ENCODE measurements around the gene DR1. TPM values are rescaled to one million over a fixed set of nuclear protein-coding genes. Genes with fewer than 3 reads are reported as not detected.

DR1 gene

GRCh38 chr1:93415296-93415695, 69.6 kb downstream of the DR1 start:
- no peak overlapping the region for H3K18ac ChIP-seq (ENCODE audit: low read depth in 1 of 2, low read length in 2 of 2)
- no peaks in the 10 kb centered on the region for H3K9me3 ChIP-seq (ENCODE audit: control insufficient read depth, low read length)
- no peak overlapping the region for H3K23ac ChIP-seq (ENCODE audit: low read length in 2 of 2)
- peak overlapping the region; percentile 61 for H3K9ac ChIP-seq (ENCODE audit: low read length)
- WGBS = 96% methylated on average over 2 of the region's 3 CpGs
- no peak overlapping the region for H2BK12ac ChIP-seq (ENCODE audit: low read length in 2 of 2)
- H3K4me2 ChIP-seq (ENCODE audit: low read length, poor library complexity, severe bottlenecking) = no peak overlapping the region
- no peak overlapping the region for H4K91ac ChIP-seq (ENCODE audit: low read length)
- no peak overlapping the region for H4K8ac ChIP-seq (ENCODE audit: low read length)
- H3K79me1 ChIP-seq (replicated peaks; ENCODE audit: low read length, poor library complexity, severe bottlenecking) = no peaks in the 10 kb centered on the region
- H3K14ac ChIP-seq (ENCODE audit: low read length in 2 of 2) = no peak overlapping the region
- no peak overlapping the region for H2BK5ac ChIP-seq (ENCODE audit: low read depth, low read length, poor library complexity, severe bottlenecking)
- H3K4me1 ChIP-seq (ENCODE audit: control insufficient read depth, insufficient read depth, low read depth, low read length) = no peaks in the 10 kb centered on the region
- H3K36me3 ChIP-seq (ENCODE audit: control insufficient read depth in 1 of 2, insufficient read depth in 2 of 2, low read depth in 1 of 2, low read length in 2 of 2) = no peaks in the 10 kb centered on the region
- no peak overlapping the region for H2BK15ac ChIP-seq (ENCODE audit: low read depth, poor library complexity, severe bottlenecking)
- no peak overlapping the region for H3K27ac ChIP-seq (ENCODE audit: low read length, poor library complexity, severe bottlenecking)
- no peak overlapping the region for H2AFZ ChIP-seq (ENCODE audit: low read depth, low read length)
- DNase-seq = no peak
- H2AK5ac ChIP-seq (ENCODE audit: low read length, severe bottlenecking) = no peak overlapping the region
- no peaks in the 10 kb centered on the region for H3K27me3 ChIP-seq (ENCODE audit: control insufficient read depth in 1 of 2, insufficient read depth in 1 of 2, low read length in 2 of 2)
- H3K4ac ChIP-seq (ENCODE audit: low read depth in 1 of 2, low read length in 2 of 2) = no peak overlapping the region
- H3K4me3 ChIP-seq (ENCODE audit: insufficient read depth in 1 of 2, low read depth in 1 of 2, low read length in 2 of 2) = no peak overlapping the region
- no peak overlapping the region for H2BK120ac ChIP-seq (ENCODE audit: low read depth, low read length)

- WGBS = 87% methylated on average over 2 of the region's 2 CpGs
- no peak overlapping the region for H3K23ac ChIP-seq (ENCODE audit: low read length in 2 of 2)
Observed at GRCh38 chr1:93416183-93416582, 70.5 kb downstream of the DR1 start.

More at GRCh38 chr1:93416183-93416582, 70.5 kb downstream of the DR1 start:
- Histone ChIP-seq H3K4me3 (ENCODE audit: insufficient read depth in 1 of 2, low read depth in 1 of 2, low read length in 2 of 2) (no peak overlapping the region), H3K9ac (ENCODE audit: low read length) (no peak overlapping the region), H4K8ac (ENCODE audit: low read length) (no peak overlapping the region), H3K14ac (ENCODE audit: low read length in 2 of 2) (no peak overlapping the region), H3K18ac (ENCODE audit: low read depth in 1 of 2, low read length in 2 of 2) (no peak overlapping the region), H3K36me3 (ENCODE audit: control insufficient read depth in 1 of 2, insufficient read depth in 2 of 2, low read depth in 1 of 2, low read length in 2 of 2) (no peaks in the 10 kb centered on the region), H3K4me1 (ENCODE audit: control insufficient read depth, insufficient read depth, low read depth, low read length) (no peaks in the 10 kb centered on the region), H2BK12ac (ENCODE audit: low read length in 2 of 2) (no peak overlapping the region), H3K4ac (ENCODE audit: low read depth in 1 of 2, low read length in 2 of 2) (no peak overlapping the region), H3K79me1 (replicated peaks; ENCODE audit: low read length, poor library complexity, severe bottlenecking) (no peaks in the 10 kb centered on the region), H3K9me3 (ENCODE audit: control insufficient read depth, low read length) (no peaks in the 10 kb centered on the region), H3K4me2 (ENCODE audit: low read length, poor library complexity, severe bottlenecking) (no peak overlapping the region), H2AK5ac (ENCODE audit: low read length, severe bottlenecking) (no peak overlapping the region), H2BK120ac (ENCODE audit: low read depth, low read length) (no peak overlapping the region), H2AFZ (ENCODE audit: low read depth, low read length) (no peak overlapping the region), H4K91ac (ENCODE audit: low read length) (no peak overlapping the region), H3K27me3 (ENCODE audit: control insufficient read depth in 1 of 2, insufficient read depth in 1 of 2, low read length in 2 of 2) (no peaks in the 10 kb centered on the region), H2BK5ac (ENCODE audit: low read depth, low read length, poor library complexity, severe bottlenecking) (no peak overlapping the region), H2BK15ac (ENCODE audit: low read depth, poor library complexity, severe bottlenecking) (no peak overlapping the region), H3K27ac (ENCODE audit: low read length, poor library complexity, severe bottlenecking) (no peak overlapping the region)
- no peak for DNase-seq

Small RNA genes within 50 kb of the gene (small RNA-seq; reads per million reads assigned to genes)
- gene RF00019 (ENCODE audit: low read depth) = not detected
